DOHH2 (cell line): ENCODE data around the gene DOCK1.

Experiments
- H3F3A ChIP-seq: fragments of 200-600 bp; sonication (generic), shearing (Covaris generic); 2 replicates; pipeline ENCODE4 v1.6.0; 2016; ENCODE audit warnings: antibody characterized with exemption, mild to moderate bottlenecking; ENCODE audit not compliant: control insufficient read depth, insufficient read depth
- H3K27ac ChIP-seq: fragments of 200-600 bp; sonication (generic); 2 replicates; pipeline ENCODE4 v1.5.1; 2014; ENCODE audit warnings: low read depth, mild to moderate bottlenecking, low read length, moderate library complexity
- H3K27me3 ChIP-seq: fragments of 200-600 bp; sonication (generic); 2 replicates; pipeline ENCODE4 v1.6.1; 2014; ENCODE audit warnings: mild to moderate bottlenecking, low read length, mixed read lengths; ENCODE audit not compliant: control insufficient read depth
- H3K36me3 ChIP-seq: fragments of 200-600 bp; sonication (generic); 2 replicates; pipeline ENCODE4 v1.6.1; 2014; ENCODE audit warnings: mild to moderate bottlenecking, low read length, moderate library complexity, mixed read lengths; ENCODE audit not compliant: control insufficient read depth
- H3K4me1 ChIP-seq: fragments of 200-600 bp; sonication (generic); 2 replicates; pipeline ENCODE4 v1.6.1; 2014; ENCODE audit warnings: mild to moderate bottlenecking, low read length, mixed read lengths; ENCODE audit not compliant: control insufficient read depth
- H3K4me2 ChIP-seq: fragments of 200-600 bp; sonication (generic); 2 replicates; pipeline ENCODE4 v1.6.0; 2014; ENCODE audit warnings: mild to moderate bottlenecking, low read length, moderate library complexity
- H3K4me3 ChIP-seq: fragments of 200-600 bp; sonication (generic); 2 replicates; pipeline ENCODE4 v1.5.1; 2014; ENCODE audit warnings: mild to moderate bottlenecking, low read length, mixed read lengths
- H3K79me2 ChIP-seq: fragments of 200-600 bp; sonication (generic); 2 replicates; pipeline ENCODE4 v1.6.1; 2014; ENCODE audit warnings: mild to moderate bottlenecking, low read length, mixed read lengths; ENCODE audit not compliant: control insufficient read depth
- H3K9me2 ChIP-seq: fragments of 200-600 bp; sonication (generic); replicated peaks from 2 replicates; pipeline ENCODE4 v1.6.1; 2014; ENCODE audit warnings: mild to moderate bottlenecking, low read length, mixed read lengths; ENCODE audit not compliant: control insufficient read depth
- H3K9me3 ChIP-seq: fragments of 200-600 bp; sonication (generic); 2 replicates; pipeline ENCODE4 v1.6.1; 2014; ENCODE audit warnings: antibody characterized with exemption, low read length, mixed read lengths; ENCODE audit not compliant: control insufficient read depth, insufficient read depth
- H4K20me1 ChIP-seq: fragments of 200-600 bp; sonication (generic); 2 replicates; pipeline ENCODE4 v1.6.0; 2014; ENCODE audit warnings: low read depth, mild to moderate bottlenecking, antibody characterized with exemption, low read length, moderate library complexity; ENCODE audit not compliant: control insufficient read depth, insufficient read depth
- EZH2phosphoT487 ChIP-seq: fragments of 200-600 bp; sonication (generic); IDR thresholded peaks from 2 replicates; pipeline ENCODE4 v1.6.1; 2017; ENCODE audit warnings: borderline replicate concordance, mild to moderate bottlenecking, antibody characterized with exemption, low read length, moderate library complexity, mixed read lengths
- TF ChIP-seq, protein P1 (sequence below): fragments of 200-600 bp; sonication (generic); IDR thresholded peaks from one replicate; pipeline ENCODE4 v1.5.1; 2014; ENCODE audit warnings: antibody characterized with exemption, mild to moderate bottlenecking, low read depth, low read length; ENCODE audit not compliant: poor library complexity, severe bottlenecking

Gene DOCK1

DNA sequence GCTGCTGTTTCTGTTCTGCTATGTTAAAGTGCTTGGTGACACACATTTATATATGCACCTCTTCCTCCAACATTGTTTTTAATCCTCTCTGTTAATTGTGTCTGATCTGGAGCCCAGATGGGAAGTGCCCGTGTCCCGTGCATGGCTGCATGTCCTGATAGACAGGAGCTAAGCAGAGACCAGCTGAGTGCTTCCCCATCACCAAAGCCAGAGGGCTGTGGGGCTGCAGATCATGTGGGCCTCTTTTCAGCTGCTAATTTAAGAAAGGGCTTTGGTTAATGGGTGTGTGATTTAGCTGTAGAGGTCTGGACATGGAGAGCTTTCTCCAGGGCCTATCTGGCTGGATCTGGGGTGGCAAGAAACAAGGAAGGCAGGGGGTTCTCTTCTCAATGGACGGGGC lies 547.3 kb downstream of the DOCK1 start:
- Histone ChIP-seq H3K79me2 (no peaks in the 10 kb centered on the region), H3K4me1 (no peaks in the 10 kb centered on the region), H4K20me1 (no peaks in the 10 kb centered on the region), H3K4me2 (no peak overlapping the region), H3K36me3 (no peaks in the 10 kb centered on the region), H3K27ac (no peak overlapping the region), H3K27me3 (no peaks in the 10 kb centered on the region), H3K9me2 (no peaks in the 10 kb centered on the region), H3K9me3 (no peaks in the 10 kb centered on the region), H3F3A (no peaks in the 10 kb centered on the region), H3K4me3 (no peak overlapping the region)
- TF ChIP-seq EZH2phosphoT487 = no peak
- TF ChIP-seq, protein P1, sequence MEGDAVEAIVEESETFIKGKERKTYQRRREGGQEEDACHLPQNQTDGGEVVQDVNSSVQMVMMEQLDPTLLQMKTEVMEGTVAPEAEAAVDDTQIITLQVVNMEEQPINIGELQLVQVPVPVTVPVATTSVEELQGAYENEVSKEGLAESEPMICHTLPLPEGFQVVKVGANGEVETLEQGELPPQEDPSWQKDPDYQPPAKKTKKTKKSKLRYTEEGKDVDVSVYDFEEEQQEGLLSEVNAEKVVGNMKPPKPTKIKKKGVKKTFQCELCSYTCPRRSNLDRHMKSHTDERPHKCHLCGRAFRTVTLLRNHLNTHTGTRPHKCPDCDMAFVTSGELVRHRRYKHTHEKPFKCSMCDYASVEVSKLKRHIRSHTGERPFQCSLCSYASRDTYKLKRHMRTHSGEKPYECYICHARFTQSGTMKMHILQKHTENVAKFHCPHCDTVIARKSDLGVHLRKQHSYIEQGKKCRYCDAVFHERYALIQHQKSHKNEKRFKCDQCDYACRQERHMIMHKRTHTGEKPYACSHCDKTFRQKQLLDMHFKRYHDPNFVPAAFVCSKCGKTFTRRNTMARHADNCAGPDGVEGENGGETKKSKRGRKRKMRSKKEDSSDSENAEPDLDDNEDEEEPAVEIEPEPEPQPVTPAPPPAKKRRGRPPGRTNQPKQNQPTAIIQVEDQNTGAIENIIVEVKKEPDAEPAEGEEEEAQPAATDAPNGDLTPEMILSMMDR = no peak

GRCh38 chr10:127453706-127454105 lies 548.5 kb downstream of the DOCK1 start:
- H3K36me3 ChIP-seq = no peaks in the 10 kb centered on the region
- H3K79me2 ChIP-seq = no peaks in the 10 kb centered on the region
- no peak overlapping the region for H3K4me2 ChIP-seq
- H3K4me1 ChIP-seq = no peaks in the 10 kb centered on the region
- H3F3A ChIP-seq = no peaks in the 10 kb centered on the region
- H3K4me3 ChIP-seq = no peak overlapping the region
- H3K27ac ChIP-seq = no peak overlapping the region
- H3K9me2 ChIP-seq = no peaks in the 10 kb centered on the region
- no peaks in the 10 kb centered on the region for H4K20me1 ChIP-seq
- H3K27me3 ChIP-seq = no peaks in the 10 kb centered on the region
- no peaks in the 10 kb centered on the region; the same call in 1 of the 2 replicates for H3K9me3 ChIP-seq
- TF ChIP-seq, protein P1 = no peak

GRCh38 chr10:127456122-127456521 lies 550.9 kb downstream of the DOCK1 start:
- H3F3A ChIP-seq = no peaks in the 10 kb centered on the region
- H3K4me1 ChIP-seq = no peaks in the 10 kb centered on the region
- H4K20me1 ChIP-seq = no peaks in the 10 kb centered on the region

More at GRCh38 chr10:127456122-127456521, 550.9 kb downstream of the DOCK1 start:
- no peaks in the 10 kb centered on the region for H3K9me2 ChIP-seq
- no peak overlapping the region for H3K27ac ChIP-seq
- no peaks in the 10 kb centered on the region for H3K36me3 ChIP-seq
- H3K79me2 ChIP-seq = no peaks in the 10 kb centered on the region
- H3K9me3 ChIP-seq = peaks cover 4% of the 10 kb centered on the region; the same call in 1 of the 2 replicates
- no peaks in the 10 kb centered on the region for H3K27me3 ChIP-seq
- H3K4me2 ChIP-seq = no peak overlapping the region
- TF ChIP-seq EZH2phosphoT487 = no peak
- TF ChIP-seq, protein P1 = no peak
- H3K4me3 ChIP-seq = no peak overlapping the region
